ENCODE results near the gene HOXD8. TPM values are rescaled to one million over a fixed set of nuclear protein-coding genes. Genes with fewer than 3 reads are reported as not detected.

The HOXD8 gene
- total RNA-seq, 4 donors from 2014 or later, result 2.4 to 8.9 (median 6.0) TPM

- intact Hi-C loops (cut with DNase I; ENCODE audit: low total_unique reads), result no loop called here
- H3K4me3 ChIP-seq (ENCODE audit: low read depth, poor library complexity, severe bottlenecking), result no peak overlapping the region
These were observed 40.2 kb downstream of the HOXD8 start for GRCh38 chr2:176169711-176170110.

GRCh38 chr2:176170602-176171305 is 41.2 kb downstream of the HOXD8 start:
- no peak for DNase-seq (ENCODE audit: low spot score in 2 of 2)
- intact Hi-C loops (cut with DNase I; ENCODE audit: low total_unique reads), result no loop called here
- TF ChIP-seq POLR2A (IDR thresholded peaks at IDR 0.05) (no peak), CTCF (IDR thresholded peaks at IDR 0.05) (no peak)
- WGBS, 2 donors, result 94 to 96% methylated on average over 1 of the region's 1 CpG
- H3K4me3 ChIP-seq (ENCODE audit: low read depth, poor library complexity, severe bottlenecking), result no peak overlapping the region

More at GRCh38 chr2:176169711-176170110, 40.2 kb downstream of the HOXD8 start:
- WGBS, 2 donors, result 74% methylated on average over 2 of the region's 2 CpGs
- TF ChIP-seq POLR2A (IDR thresholded peaks at IDR 0.05), result no peak
- TF ChIP-seq CTCF (IDR thresholded peaks at IDR 0.05), result no peak
- no peak for DNase-seq (ENCODE audit: low spot score in 2 of 2)

GRCh38 chr2:176171351-176172006 is 42.0 kb downstream of the HOXD8 start:
- H3K4me3 ChIP-seq (ENCODE audit: low read depth, poor library complexity, severe bottlenecking), result no peak overlapping the region
- DNase-seq (ENCODE audit: low spot score in 2 of 2), result peak in 1 of 2 donors; percentile 79
- 53 to 67% methylated on average over 33 to 51 of the region's 51 CpGs for whole genome bisulfite sequencing, 2 donors
- TF ChIP-seq CTCF (IDR thresholded peaks at IDR 0.05), result no peak
- TF ChIP-seq POLR2A (IDR thresholded peaks at IDR 0.05), result no peak
- intact Hi-C loops (cut with DNase I; ENCODE audit: low total_unique reads), result no loop called here

- H3K4me3 ChIP-seq (ENCODE audit: low read depth, poor library complexity, severe bottlenecking), result no peak overlapping the region
- intact Hi-C loops (cut with DNase I; ENCODE audit: low total_unique reads), result no loop called here
- WGBS, 2 donors, result 52 to 70% methylated on average over 39 to 44 of the region's 60 CpGs
- TF ChIP-seq POLR2A (IDR thresholded peaks at IDR 0.05), result no peak
- no peak for TF ChIP-seq CTCF (IDR thresholded peaks at IDR 0.05)
- DNase-seq (ENCODE audit: low spot score in 2 of 2), result peak in 1 of 2 donors; percentile 75
These were observed 42.7 kb downstream of the HOXD8 start for GRCh38 chr2:176172007-176172894.

- no peak for TF ChIP-seq POLR2A (IDR thresholded peaks at IDR 0.05)
- TF ChIP-seq CTCF (IDR thresholded peaks at IDR 0.05), result no peak
- H3K4me3 ChIP-seq (ENCODE audit: low read depth, poor library complexity, severe bottlenecking), result no peak overlapping the region
- no peak for DNase-seq (ENCODE audit: low spot score in 2 of 2)
- WGBS, 2 donors, result 57 to 66% methylated on average over 14 of the region's 14 CpGs
- intact Hi-C loops (cut with DNase I; ENCODE audit: low total_unique reads), result no loop called here
These were observed 43.5 kb downstream of the HOXD8 start for GRCh38 chr2:176172895-176173566.

Data from lower leg skin (tissue), 4 donors.